Coronary artery (tissue), 2 donors: ENCODE results near the gene VAV2.

Experiments used
- DNase-seq: peaks from one replicate; pipeline ENCODE4 v3.0.0-alpha.2; 2017; ENCODE audit warnings: low spot score
- H3K27ac ChIP-seq, 2 donors: fragments of 200-600 bp; sonication (generic); one replicate each; pipeline ENCODE4 v1.5.1; 2016 to 2019
- H3K4me3 ChIP-seq: fragments of 200-600 bp; sonication (generic); 2 replicates; pipeline ENCODE4 v1.5.1; 2016; ENCODE audit warnings: mild to moderate bottlenecking, moderate library complexity
- CTCF ChIP-seq: fragments of 200-600 bp; sonication (generic); IDR thresholded peaks from one replicate; pipeline ENCODE4 v1.5.1; 2019; ENCODE audit warnings: antibody characterized with exemption

VAV2 gene

GRCh38 chr9:133807818-133808217 lies 184.3 kb downstream of the VAV2 start:
- no peak for TF ChIP-seq CTCF
- Histone ChIP-seq H3K4me3 (no peak overlapping the region), H3K27ac (no peak overlapping the region)
- no peak for DNase-seq

- Histone ChIP-seq H3K27ac (no peak overlapping the region), H3K4me3 (no peak overlapping the region)
- TF ChIP-seq CTCF, result no peak
- DNase-seq, result no peak
Measured at GRCh38 chr9:133807037-133807436, 185.1 kb downstream of the VAV2 start.

GRCh38 chr9:133806623-133807010 lies 185.5 kb downstream of the VAV2 start:
- no peak for DNase-seq
- TF ChIP-seq CTCF, result no peak
- no peak overlapping the region for H3K4me3 ChIP-seq
- no peak overlapping the region for H3K27ac ChIP-seq

DNA sequence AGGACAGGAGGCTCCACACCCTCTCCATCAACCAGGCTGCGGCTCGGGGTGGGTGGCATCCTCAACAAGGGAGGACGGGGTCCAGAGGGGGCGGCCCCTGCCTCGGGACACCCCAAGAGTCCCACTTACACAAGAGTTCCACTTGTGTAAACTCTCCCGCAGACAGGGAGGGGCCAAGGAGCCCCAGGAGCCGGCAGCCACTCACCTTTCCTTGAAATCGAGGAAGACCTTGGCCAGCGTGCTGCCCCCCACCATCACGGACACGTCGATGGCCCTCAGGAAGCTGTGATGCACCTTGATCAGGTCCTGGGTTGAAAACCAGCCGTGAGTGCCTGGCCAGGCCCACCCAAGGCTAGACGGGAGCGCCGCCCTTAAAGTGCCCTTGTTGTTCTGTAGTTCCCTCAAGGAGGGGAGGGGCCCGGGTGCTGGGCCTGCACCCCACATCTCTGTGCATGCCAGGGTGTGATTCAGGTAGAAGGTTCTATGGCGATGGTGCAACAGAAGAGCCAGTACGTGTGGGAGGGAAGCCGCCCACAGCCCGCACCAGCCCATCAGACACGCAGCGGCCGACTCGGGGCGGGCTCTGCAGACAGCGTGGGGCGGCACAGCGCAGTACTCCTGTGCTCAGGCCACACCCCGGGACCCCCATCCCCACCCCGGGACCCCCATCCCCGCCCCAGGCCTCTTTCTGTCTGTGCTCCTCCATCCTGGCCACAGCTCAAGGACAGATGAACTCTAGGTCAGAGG lies 186.1 kb downstream of the VAV2 start:
- no peak overlapping the region for H3K4me3 ChIP-seq
- DNase-seq, result no peak
- TF ChIP-seq CTCF, result no peak
- H3K27ac ChIP-seq, result no peak overlapping the region

DNA sequence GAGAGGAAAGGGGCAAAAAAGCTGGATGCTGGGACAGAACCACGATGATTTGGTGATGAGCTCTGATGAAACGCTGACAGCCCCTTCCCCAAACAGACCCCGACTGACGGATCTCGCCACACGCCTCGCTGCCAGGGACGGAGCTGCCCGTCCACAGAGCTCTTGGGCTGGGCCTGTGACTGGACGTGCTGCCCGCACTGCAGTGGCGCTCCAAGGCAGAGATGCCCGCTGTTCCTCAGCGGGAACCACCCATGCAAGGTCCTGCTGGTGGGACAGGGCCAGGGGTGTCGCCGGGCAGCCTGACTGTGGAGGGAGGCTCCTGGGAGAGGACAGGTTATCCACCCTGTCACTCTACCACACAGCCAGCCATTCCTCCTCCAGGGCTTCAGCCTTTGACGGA lies 187.9 kb downstream of the VAV2 start:
- no peak overlapping the region for H3K4me3 ChIP-seq
- no peak for TF ChIP-seq CTCF
- no peak for DNase-seq
- no peak overlapping the region for H3K27ac ChIP-seq

- Histone ChIP-seq H3K27ac (no peak overlapping the region), H3K4me3 (no peak overlapping the region)
- no peak for TF ChIP-seq CTCF
- DNase-seq, result no peak
Measured at GRCh38 chr9:133803745-133804144, 188.4 kb downstream of the VAV2 start.

GRCh38 chr9:133803028-133803585 lies 189.0 kb downstream of the VAV2 start:
- Histone ChIP-seq H3K4me3 (no peak overlapping the region), H3K27ac (no peak overlapping the region)
- DNase-seq, result no peak
- no peak for TF ChIP-seq CTCF
